Fibroblast of lung (primary cell): ENCODE data around the gene ATP9B. TPM values are rescaled to one million over a fixed set of nuclear protein-coding genes. Genes with fewer than 3 reads are reported as not detected.
A peak's percentile ranks its signal among the peaks of the same experiment; 100 is the strongest.

Source experiments
- DNase-seq, 2 donors: peaks; one replicate each; pipeline versions ENCODE4 v3.0.0 to v3.0.0-alpha.2; 2010; ENCODE audit warnings: low read depth in 2 of 2
- H2AFZ ChIP-seq: 2 replicates; pipeline ENCODE4 v1.5.1; 2012; ENCODE audit warnings: low read length, control low read depth, inconsistent platforms
- H3K27ac ChIP-seq: 2 replicates; pipeline ENCODE4 v1.5.1; 2011; ENCODE audit warnings: low read length, control low read depth; ENCODE audit not compliant: insufficient read depth
- H3K27me3 ChIP-seq: 2 replicates; pipeline ENCODE4 v1.5.1; 2011; ENCODE audit warnings: mild to moderate bottlenecking, low read length; ENCODE audit not compliant: control insufficient read depth, insufficient read depth
- H3K36me3 ChIP-seq: 2 replicates; pipeline ENCODE4 v1.5.1; 2011; ENCODE audit warnings: low read length; ENCODE audit not compliant: control insufficient read depth, insufficient read depth
- H3K4me1 ChIP-seq: 2 replicates; pipeline ENCODE4 v1.5.1; 2011; ENCODE audit warnings: low read length; ENCODE audit not compliant: control insufficient read depth, insufficient read depth; ENCODE audit errors: extremely low read depth
- H3K4me2 ChIP-seq: 2 replicates; pipeline ENCODE4 v1.5.1; 2011; ENCODE audit warnings: low read length, control low read depth; ENCODE audit not compliant: insufficient read depth; ENCODE audit errors: extremely low read depth
- H3K4me3 ChIP-seq, 4 experiments: fragments of 200-600 bp in 1 of 4; sonication (generic) in 1 of 4; replicated peaks in 1 of 4; 2 replicates each; pipeline ENCODE4 v1.5.1; 2011 to 2016; ENCODE audit warnings: low read length in 4 of 4, low read depth in 3 of 4, mild to moderate bottlenecking in 3 of 4, control low read depth in 2 of 4, inconsistent platforms in 1 of 4, mixed read lengths in 1 of 4; ENCODE audit not compliant: insufficient read depth in 1 of 4; ENCODE audit errors: control extremely low read depth in 1 of 4
- H3K79me2 ChIP-seq: 2 replicates; pipeline ENCODE4 v1.5.1; 2012; ENCODE audit warnings: mild to moderate bottlenecking, low read length, inconsistent platforms; ENCODE audit not compliant: control insufficient read depth, insufficient read depth
- H3K9ac ChIP-seq: 2 replicates; pipeline ENCODE4 v1.5.1; 2011; ENCODE audit warnings: mild to moderate bottlenecking, low read length, control low read depth; ENCODE audit not compliant: insufficient read depth
- H3K9me3 ChIP-seq: 2 replicates; pipeline ENCODE4 v1.5.1; 2012; ENCODE audit warnings: low read depth, low read length; ENCODE audit not compliant: control insufficient read depth, insufficient read depth
- H4K20me1 ChIP-seq: 2 replicates; pipeline ENCODE4 v1.5.1; 2011; ENCODE audit warnings: low read length; ENCODE audit not compliant: control insufficient read depth, insufficient read depth; ENCODE audit errors: extremely low read depth
- EZH2 ChIP-seq: IDR thresholded peaks from 2 replicates; pipeline ENCODE4 v1.5.1; 2012; ENCODE audit warnings: low read length, control low read depth, mild to moderate bottlenecking; ENCODE audit errors: missing control alignments
- polyA plus RNA-seq, 2 donors: library from polyadenylated mRNA; depleted of rRNA in 1 of 2; stranded (reverse) in 1 of 2; unstranded in 1 of 2; fragments of >200 nt; gene quantifications; 2 replicates each; pipeline ENCODE4 v1.2.1, GENCODE V29; 2011 to 2012; ENCODE audit warnings: missing spikeins in 1 of 2
- total RNA-seq: library from RNA; depleted of rRNA; stranded (reverse); fragments of >200 nt; gene quantifications from 2 replicates; pipeline ENCODE4 v1.2.1, GENCODE V29; 2014
- TF ChIP-seq, protein P1 (sequence below), 2 donors: IDR thresholded peaks in 1 of 2; conservative IDR thresholded peaks in 1 of 2; 1 replicate in 1 of 2; 2 replicates in 1 of 2; pipeline ENCODE4 v1.5.1; 2011 to 2012; ENCODE audit warnings: low read length in 2 of 2, control low read depth in 1 of 2, inconsistent platforms in 1 of 2, low read depth in 1 of 2, mild to moderate bottlenecking in 1 of 2

Gene ATP9B
- total and polyA plus RNA-seq, 2 donors (not counting 1 experiment from before 2014, with no cell fraction given), result 11.2 to 27.7 TPM

DNA sequence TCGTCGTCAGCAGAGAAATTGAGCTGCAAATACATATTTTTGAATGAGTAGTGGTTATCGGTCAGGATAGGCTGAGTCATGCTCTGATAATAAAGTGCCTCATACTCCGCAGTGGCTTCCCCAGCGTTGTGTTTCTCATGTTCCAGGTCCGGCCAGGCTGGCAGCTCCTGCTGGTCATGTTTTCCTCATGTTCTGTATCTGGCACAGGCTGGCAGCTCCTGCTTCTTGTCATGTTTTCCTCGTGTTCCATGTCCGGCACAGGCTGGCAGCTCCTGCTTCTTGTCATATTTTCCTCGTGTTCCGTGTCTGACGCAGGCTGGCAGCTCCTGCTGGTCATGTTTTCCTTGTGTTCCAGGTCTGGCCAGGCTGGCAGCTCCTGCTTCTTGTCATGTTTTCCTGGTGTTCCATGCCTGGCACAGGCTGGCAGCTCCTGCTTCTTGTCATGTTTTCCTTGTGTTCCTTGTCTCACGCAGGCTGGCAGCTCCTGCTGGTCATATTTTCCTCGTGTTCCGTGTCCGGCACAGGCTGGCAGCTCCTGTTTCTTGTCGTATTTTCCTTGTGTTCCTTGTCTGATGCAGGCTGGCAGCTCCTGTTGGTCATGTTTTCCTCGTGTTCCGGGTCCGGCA is 148.9 kb downstream of the ATP9B start:
- TF ChIP-seq, protein P1, sequence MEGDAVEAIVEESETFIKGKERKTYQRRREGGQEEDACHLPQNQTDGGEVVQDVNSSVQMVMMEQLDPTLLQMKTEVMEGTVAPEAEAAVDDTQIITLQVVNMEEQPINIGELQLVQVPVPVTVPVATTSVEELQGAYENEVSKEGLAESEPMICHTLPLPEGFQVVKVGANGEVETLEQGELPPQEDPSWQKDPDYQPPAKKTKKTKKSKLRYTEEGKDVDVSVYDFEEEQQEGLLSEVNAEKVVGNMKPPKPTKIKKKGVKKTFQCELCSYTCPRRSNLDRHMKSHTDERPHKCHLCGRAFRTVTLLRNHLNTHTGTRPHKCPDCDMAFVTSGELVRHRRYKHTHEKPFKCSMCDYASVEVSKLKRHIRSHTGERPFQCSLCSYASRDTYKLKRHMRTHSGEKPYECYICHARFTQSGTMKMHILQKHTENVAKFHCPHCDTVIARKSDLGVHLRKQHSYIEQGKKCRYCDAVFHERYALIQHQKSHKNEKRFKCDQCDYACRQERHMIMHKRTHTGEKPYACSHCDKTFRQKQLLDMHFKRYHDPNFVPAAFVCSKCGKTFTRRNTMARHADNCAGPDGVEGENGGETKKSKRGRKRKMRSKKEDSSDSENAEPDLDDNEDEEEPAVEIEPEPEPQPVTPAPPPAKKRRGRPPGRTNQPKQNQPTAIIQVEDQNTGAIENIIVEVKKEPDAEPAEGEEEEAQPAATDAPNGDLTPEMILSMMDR (conservative IDR thresholded peaks at IDR 0.05 in 1 of 2, IDR thresholded peaks at IDR 0.05 in 1 of 2; ENCODE audit: low read depth in 1 of 2, low read length in 2 of 2), result no peak
- TF ChIP-seq EZH2, result no peak

DNA sequence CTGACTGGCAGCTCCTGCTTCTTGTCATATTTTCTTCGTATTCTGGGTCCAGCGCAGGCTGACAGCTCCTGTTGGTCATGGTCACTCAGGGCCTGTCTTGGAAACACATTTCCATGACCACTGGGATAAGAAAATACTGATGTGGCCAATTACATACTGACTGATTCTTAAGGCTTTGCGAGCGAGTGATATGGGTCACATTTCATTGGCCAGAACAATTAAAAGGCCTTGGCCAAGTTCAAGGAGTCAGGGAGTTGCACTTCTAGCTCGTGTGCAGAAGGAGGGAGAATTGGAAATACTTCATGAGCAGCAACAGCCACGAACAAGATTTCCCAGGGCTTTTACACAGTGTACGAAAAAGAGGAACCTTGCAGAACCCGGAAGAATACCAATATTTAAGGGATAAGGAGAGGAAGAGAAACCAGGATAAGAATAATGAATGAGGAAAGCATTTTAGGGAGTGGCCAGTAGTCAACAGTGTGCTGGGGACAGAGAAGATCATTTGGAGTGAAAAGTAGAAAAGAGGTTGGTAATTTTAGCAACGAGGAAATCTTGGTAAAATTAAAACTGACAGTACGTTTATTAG is 149.5 kb downstream of the ATP9B start:
- Histone ChIP-seq H3K27ac (no peak overlapping the region), H3K9me3 (no peaks in the 10 kb centered on the region), H2AFZ (no peak overlapping the region), H3K9ac (no peak overlapping the region), H4K20me1 (no peaks in the 10 kb centered on the region), H3K36me3 (no peaks in the 10 kb centered on the region), H3K4me2 (no peak overlapping the region), H3K27me3 (no peaks in the 10 kb centered on the region), H3K4me3 (no peak overlapping the region), H3K4me1 (no peaks in the 10 kb centered on the region), H3K79me2 (no peaks in the 10 kb centered on the region)
- no peak for DNase-seq
- TF ChIP-seq, protein P1 (conservative IDR thresholded peaks at IDR 0.05 in 1 of 2, IDR thresholded peaks at IDR 0.05 in 1 of 2; ENCODE audit: low read depth in 1 of 2, low read length in 2 of 2), result no peak
- no peak for TF ChIP-seq EZH2

More for the DNA sequence above, 148.9 kb downstream of the ATP9B start:
- Histone ChIP-seq H3K27ac (no peak overlapping the region), H3K9ac (no peak overlapping the region), H3K4me3 (no peak overlapping the region), H3K27me3 (no peaks in the 10 kb centered on the region), H2AFZ (no peak overlapping the region), H3K36me3 (no peaks in the 10 kb centered on the region), H4K20me1 (no peaks in the 10 kb centered on the region), H3K9me3 (no peaks in the 10 kb centered on the region), H3K79me2 (no peaks in the 10 kb centered on the region), H3K4me1 (no peaks in the 10 kb centered on the region), H3K4me2 (no peak overlapping the region)
- DNase-seq, result peak in 1 of 2 donors; percentile 3

DNA sequence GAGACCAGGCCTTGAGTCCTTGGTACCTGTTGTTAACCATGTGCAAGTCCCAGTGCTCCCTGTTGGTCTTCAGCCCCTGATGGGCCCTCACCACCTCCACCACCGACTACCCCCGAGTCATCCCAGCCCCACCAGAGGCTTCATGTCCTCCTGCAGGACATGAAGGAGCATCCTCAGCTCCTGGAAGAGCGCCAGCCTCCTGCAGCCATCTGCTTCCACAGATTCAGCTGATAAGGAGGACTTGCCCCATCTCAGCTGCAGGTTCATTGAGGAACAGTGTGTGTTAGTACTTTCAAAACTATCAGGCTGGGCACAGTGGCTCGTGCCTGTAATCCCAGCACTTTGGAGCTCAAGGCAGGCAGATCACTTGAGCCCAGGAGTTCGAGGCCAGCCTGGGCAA is 151.9 kb downstream of the ATP9B start:
- no peaks in the 10 kb centered on the region for H3K79me2 ChIP-seq
- H3K27ac ChIP-seq, result no peak overlapping the region
- H3K27me3 ChIP-seq, result no peaks in the 10 kb centered on the region
- no peak overlapping the region for H3K4me2 ChIP-seq
- DNase-seq, result no peak
- no peak overlapping the region for H2AFZ ChIP-seq
- no peaks in the 10 kb centered on the region for H4K20me1 ChIP-seq
- H3K4me1 ChIP-seq, result no peaks in the 10 kb centered on the region
- no peak overlapping the region for H3K9ac ChIP-seq
- H3K9me3 ChIP-seq, result no peaks in the 10 kb centered on the region
- no peak overlapping the region for H3K4me3 ChIP-seq
- no peaks in the 10 kb centered on the region for H3K36me3 ChIP-seq
- TF ChIP-seq, protein P1 (conservative IDR thresholded peaks at IDR 0.05 in 1 of 2, IDR thresholded peaks at IDR 0.05 in 1 of 2; ENCODE audit: low read depth in 1 of 2, low read length in 2 of 2), result no peak
- TF ChIP-seq EZH2, result no peak
